ENCODE measurements around the gene MAPKAPK3.

Gene MAPKAPK3

GRCh38 chr3:50639055-50639494, 22.1 kb downstream of the MAPKAPK3 start:
- Histone ChIP-seq H3K4me3 (ENCODE audit: insufficient read depth, low read depth, low read length, poor library complexity, severe bottlenecking) (no peak overlapping the region), H3K9me3 (ENCODE audit: control insufficient read depth, low read length) (no peaks in the 10 kb centered on the region), H3K27me3 (replicated peaks; ENCODE audit: control insufficient read depth, insufficient read depth, low read length, poor library complexity, severe bottlenecking) (no peaks in the 10 kb centered on the region), H3K27ac (ENCODE audit: insufficient read depth, low read length, poor library complexity, severe bottlenecking) (no peak overlapping the region), H3K36me3 (ENCODE audit: control insufficient read depth, insufficient read depth, low read length) (peaks cover 53% of the 10 kb centered on the region), H3K4me1 (ENCODE audit: control insufficient read depth, insufficient read depth, low read length, poor library complexity, severe bottlenecking) (peaks cover 16% of the 10 kb centered on the region)
- no peak for DNase-seq

GRCh38 chr3:50642382-50642781, 25.4 kb downstream of the MAPKAPK3 start:
- H3K36me3 ChIP-seq (ENCODE audit: control insufficient read depth, insufficient read depth, low read length) = peaks cover 82% of the 10 kb centered on the region

GRCh38 chr3:50644561-50644960, 27.6 kb downstream of the MAPKAPK3 start:
- no peak for DNase-seq
- no peak overlapping the region for H3K27ac ChIP-seq (ENCODE audit: insufficient read depth, low read length, poor library complexity, severe bottlenecking)
- H3K27me3 ChIP-seq (replicated peaks; ENCODE audit: control insufficient read depth, insufficient read depth, low read length, poor library complexity, severe bottlenecking) = no peaks in the 10 kb centered on the region
- H3K9me3 ChIP-seq (ENCODE audit: control insufficient read depth, low read length) = no peaks in the 10 kb centered on the region
- H3K4me1 ChIP-seq (ENCODE audit: control insufficient read depth, insufficient read depth, low read length, poor library complexity, severe bottlenecking) = no peaks in the 10 kb centered on the region
- H3K36me3 ChIP-seq (ENCODE audit: control insufficient read depth, insufficient read depth, low read length) = peaks cover 97% of the 10 kb centered on the region
- no peak overlapping the region for H3K4me3 ChIP-seq (ENCODE audit: insufficient read depth, low read depth, low read length, poor library complexity, severe bottlenecking)

More at GRCh38 chr3:50642382-50642781, 25.4 kb downstream of the MAPKAPK3 start:
- H3K9me3 ChIP-seq (ENCODE audit: control insufficient read depth, low read length) = no peaks in the 10 kb centered on the region
- no peak overlapping the region for H3K27ac ChIP-seq (ENCODE audit: insufficient read depth, low read length, poor library complexity, severe bottlenecking)
- H3K4me1 ChIP-seq (ENCODE audit: control insufficient read depth, insufficient read depth, low read length, poor library complexity, severe bottlenecking) = peaks cover 3% of the 10 kb centered on the region
- DNase-seq = no peak
- H3K27me3 ChIP-seq (replicated peaks; ENCODE audit: control insufficient read depth, insufficient read depth, low read length, poor library complexity, severe bottlenecking) = no peaks in the 10 kb centered on the region
- no peak overlapping the region for H3K4me3 ChIP-seq (ENCODE audit: insufficient read depth, low read depth, low read length, poor library complexity, severe bottlenecking)

- no peaks in the 10 kb centered on the region for H3K4me1 ChIP-seq (ENCODE audit: control insufficient read depth, insufficient read depth, low read length, poor library complexity, severe bottlenecking)
- no peak for DNase-seq
- H3K36me3 ChIP-seq (ENCODE audit: control insufficient read depth, insufficient read depth, low read length) = peaks cover 89% of the 10 kb centered on the region
- H3K27me3 ChIP-seq (replicated peaks; ENCODE audit: control insufficient read depth, insufficient read depth, low read length, poor library complexity, severe bottlenecking) = no peaks in the 10 kb centered on the region
- H3K4me3 ChIP-seq (ENCODE audit: insufficient read depth, low read depth, low read length, poor library complexity, severe bottlenecking) = no peak overlapping the region
- H3K27ac ChIP-seq (ENCODE audit: insufficient read depth, low read length, poor library complexity, severe bottlenecking) = no peak overlapping the region
- H3K9me3 ChIP-seq (ENCODE audit: control insufficient read depth, low read length) = no peaks in the 10 kb centered on the region
Measured at GRCh38 chr3:50645378-50645777, 28.4 kb downstream of the MAPKAPK3 start.

- no peaks in the 10 kb centered on the region for H3K9me3 ChIP-seq (ENCODE audit: control insufficient read depth, low read length)
- no peak overlapping the region for H3K27ac ChIP-seq (ENCODE audit: insufficient read depth, low read length, poor library complexity, severe bottlenecking)
- no peaks in the 10 kb centered on the region for H3K27me3 ChIP-seq (replicated peaks; ENCODE audit: control insufficient read depth, insufficient read depth, low read length, poor library complexity, severe bottlenecking)
- H3K36me3 ChIP-seq (ENCODE audit: control insufficient read depth, insufficient read depth, low read length) = peaks cover 61% of the 10 kb centered on the region
- H3K4me3 ChIP-seq (ENCODE audit: insufficient read depth, low read depth, low read length, poor library complexity, severe bottlenecking) = no peak overlapping the region
- no peak for DNase-seq
- no peaks in the 10 kb centered on the region for H3K4me1 ChIP-seq (ENCODE audit: control insufficient read depth, insufficient read depth, low read length, poor library complexity, severe bottlenecking)
Measured at GRCh38 chr3:50648313-50648712, 31.4 kb downstream of the MAPKAPK3 start.

- Histone ChIP-seq H3K4me3 (ENCODE audit: insufficient read depth, low read depth, low read length, poor library complexity, severe bottlenecking) (no peak overlapping the region), H3K27me3 (replicated peaks; ENCODE audit: control insufficient read depth, insufficient read depth, low read length, poor library complexity, severe bottlenecking) (no peaks in the 10 kb centered on the region), H3K36me3 (ENCODE audit: control insufficient read depth, insufficient read depth, low read length) (peaks cover 55% of the 10 kb centered on the region), H3K4me1 (ENCODE audit: control insufficient read depth, insufficient read depth, low read length, poor library complexity, severe bottlenecking) (no peaks in the 10 kb centered on the region), H3K9me3 (ENCODE audit: control insufficient read depth, low read length) (no peaks in the 10 kb centered on the region), H3K27ac (ENCODE audit: insufficient read depth, low read length, poor library complexity, severe bottlenecking) (no peak overlapping the region)
- no peak for DNase-seq
Measured at GRCh38 chr3:50648944-50649343, 32.0 kb downstream of the MAPKAPK3 start.

GRCh38 chr3:50649451-50649931, 32.5 kb downstream of the MAPKAPK3 start:
- Histone ChIP-seq H3K9me3 (ENCODE audit: control insufficient read depth, low read length) (no peaks in the 10 kb centered on the region), H3K4me1 (ENCODE audit: control insufficient read depth, insufficient read depth, low read length, poor library complexity, severe bottlenecking) (no peaks in the 10 kb centered on the region), H3K4me3 (ENCODE audit: insufficient read depth, low read depth, low read length, poor library complexity, severe bottlenecking) (no peak overlapping the region), H3K27me3 (replicated peaks; ENCODE audit: control insufficient read depth, insufficient read depth, low read length, poor library complexity, severe bottlenecking) (no peaks in the 10 kb centered on the region), H3K36me3 (ENCODE audit: control insufficient read depth, insufficient read depth, low read length) (peaks cover 49% of the 10 kb centered on the region), H3K27ac (ENCODE audit: insufficient read depth, low read length, poor library complexity, severe bottlenecking) (no peak overlapping the region)
- DNase-seq = no peak

GRCh38 chr3:50650018-50650417, 33.1 kb downstream of the MAPKAPK3 start:
- Histone ChIP-seq H3K27ac (ENCODE audit: insufficient read depth, low read length, poor library complexity, severe bottlenecking) (no peak overlapping the region), H3K27me3 (replicated peaks; ENCODE audit: control insufficient read depth, insufficient read depth, low read length, poor library complexity, severe bottlenecking) (no peaks in the 10 kb centered on the region), H3K36me3 (ENCODE audit: control insufficient read depth, insufficient read depth, low read length) (peaks cover 44% of the 10 kb centered on the region), H3K9me3 (ENCODE audit: control insufficient read depth, low read length) (no peaks in the 10 kb centered on the region), H3K4me3 (ENCODE audit: insufficient read depth, low read depth, low read length, poor library complexity, severe bottlenecking) (no peak overlapping the region), H3K4me1 (ENCODE audit: control insufficient read depth, insufficient read depth, low read length, poor library complexity, severe bottlenecking) (no peaks in the 10 kb centered on the region)
- no peak for DNase-seq

GRCh38 chr3:50651445-50651844, 34.5 kb downstream of the MAPKAPK3 start:
- no peak overlapping the region for H3K4me3 ChIP-seq (ENCODE audit: insufficient read depth, low read depth, low read length, poor library complexity, severe bottlenecking)
- H3K27ac ChIP-seq (ENCODE audit: insufficient read depth, low read length, poor library complexity, severe bottlenecking) = no peak overlapping the region
- no peaks in the 10 kb centered on the region for H3K4me1 ChIP-seq (ENCODE audit: control insufficient read depth, insufficient read depth, low read length, poor library complexity, severe bottlenecking)
- no peaks in the 10 kb centered on the region for H3K27me3 ChIP-seq (replicated peaks; ENCODE audit: control insufficient read depth, insufficient read depth, low read length, poor library complexity, severe bottlenecking)
- no peak for DNase-seq
- peaks cover 30% of the 10 kb centered on the region for H3K36me3 ChIP-seq (ENCODE audit: control insufficient read depth, insufficient read depth, low read length)
- H3K9me3 ChIP-seq (ENCODE audit: control insufficient read depth, low read length) = no peaks in the 10 kb centered on the region

GRCh38 chr3:50651920-50652529, 35.1 kb downstream of the MAPKAPK3 start:
- no peak overlapping the region for H3K4me3 ChIP-seq (ENCODE audit: insufficient read depth, low read depth, low read length, poor library complexity, severe bottlenecking)
- H3K27me3 ChIP-seq (replicated peaks; ENCODE audit: control insufficient read depth, insufficient read depth, low read length, poor library complexity, severe bottlenecking) = no peaks in the 10 kb centered on the region
- H3K9me3 ChIP-seq (ENCODE audit: control insufficient read depth, low read length) = no peaks in the 10 kb centered on the region
- H3K27ac ChIP-seq (ENCODE audit: insufficient read depth, low read length, poor library complexity, severe bottlenecking) = no peak overlapping the region
- no peak for DNase-seq
- peaks cover 24% of the 10 kb centered on the region for H3K36me3 ChIP-seq (ENCODE audit: control insufficient read depth, insufficient read depth, low read length)
- H3K4me1 ChIP-seq (ENCODE audit: control insufficient read depth, insufficient read depth, low read length, poor library complexity, severe bottlenecking) = no peaks in the 10 kb centered on the region
